GM21825 (cell line): ENCODE measurements around the gene UMAD1.

Source experiments
- ATAC-seq: cut with Tn5 transposase; IDR thresholded peaks from one replicate; pipeline ENCODE4 v1.9.1; 2021; ENCODE audit warnings: mild to moderate bottlenecking, moderate library complexity; ENCODE audit not compliant: unreplicated experiment

The UMAD1 gene

DNA sequence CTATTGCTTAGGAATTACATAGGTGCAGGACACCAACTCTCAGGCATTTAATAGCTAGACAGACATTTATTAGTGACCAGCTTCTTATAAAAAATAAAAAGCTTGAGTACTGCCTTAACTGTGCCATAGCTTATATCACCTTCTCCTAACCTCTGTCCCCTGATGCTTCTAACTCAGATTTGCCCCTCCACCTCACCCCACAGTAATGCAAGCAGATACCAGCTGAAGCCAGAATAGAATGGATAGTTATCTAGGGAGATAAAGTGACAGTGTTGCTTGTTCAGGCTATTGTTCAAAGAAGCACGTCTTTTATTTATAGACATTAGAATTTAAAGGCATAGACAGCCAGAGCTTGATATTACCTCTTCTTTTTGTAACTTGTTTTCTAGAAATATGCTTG lies 228.5 kb downstream of the UMAD1 start:
- no peak for ATAC-seq

DNA sequence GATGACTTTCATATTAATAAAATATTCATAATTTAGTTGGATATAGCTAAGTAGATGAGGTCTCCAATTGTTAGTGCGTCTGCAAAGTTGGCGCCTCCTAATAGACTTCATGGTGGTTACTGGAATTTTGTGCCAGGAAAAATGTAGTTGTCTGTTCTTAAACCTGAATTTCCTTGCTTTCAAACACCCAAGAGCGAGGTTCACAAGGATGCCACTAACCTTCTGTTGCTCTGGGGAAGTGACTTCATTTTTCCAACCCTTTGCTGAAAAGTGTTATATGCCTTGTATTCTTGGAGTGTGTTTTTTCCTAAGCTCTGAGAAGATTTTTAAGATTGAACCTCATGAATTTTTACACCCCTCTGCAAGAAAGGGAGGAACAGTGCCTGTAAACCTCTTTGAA lies 229.1 kb downstream of the UMAD1 start:
- ATAC-seq = no peak

DNA sequence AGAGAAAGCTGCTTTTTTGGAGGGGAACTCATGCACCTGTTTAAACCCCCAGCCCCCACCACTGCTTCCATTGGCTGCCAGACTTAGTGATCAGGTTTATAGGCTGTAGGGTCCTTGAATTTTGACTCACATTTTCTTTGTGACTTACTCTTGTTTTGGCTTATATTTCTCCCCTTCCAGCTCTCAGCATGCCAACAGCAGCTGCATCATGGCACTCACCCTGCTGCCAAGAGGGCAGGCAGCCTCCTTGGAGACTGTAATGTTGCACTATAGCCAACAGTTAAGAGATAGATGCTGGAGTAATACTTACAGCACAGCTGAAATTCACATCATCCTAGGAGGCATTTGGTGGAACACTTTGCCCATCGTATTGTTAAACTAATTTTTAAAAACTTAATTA lies 230.0 kb downstream of the UMAD1 start:
- no peak for ATAC-seq

DNA sequence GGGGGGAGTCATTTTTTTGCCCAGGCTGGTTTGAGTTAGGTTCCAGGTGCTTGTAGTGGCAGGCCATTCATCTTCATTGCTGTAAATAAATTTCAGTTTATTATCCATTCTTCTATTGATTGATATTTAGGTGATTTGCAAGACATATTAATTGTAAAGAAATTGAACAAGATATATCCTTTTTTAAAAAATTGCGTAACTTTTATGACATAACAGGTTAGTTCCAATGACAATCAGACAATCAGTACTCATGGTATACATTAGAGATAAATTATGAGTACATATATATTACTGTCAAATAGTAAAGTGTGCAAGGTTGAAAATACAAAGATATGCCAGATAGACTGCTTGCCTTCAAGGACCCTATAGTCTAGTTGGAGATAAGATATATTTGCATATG lies 235.9 kb downstream of the UMAD1 start:
- ATAC-seq = no peak

DNA sequence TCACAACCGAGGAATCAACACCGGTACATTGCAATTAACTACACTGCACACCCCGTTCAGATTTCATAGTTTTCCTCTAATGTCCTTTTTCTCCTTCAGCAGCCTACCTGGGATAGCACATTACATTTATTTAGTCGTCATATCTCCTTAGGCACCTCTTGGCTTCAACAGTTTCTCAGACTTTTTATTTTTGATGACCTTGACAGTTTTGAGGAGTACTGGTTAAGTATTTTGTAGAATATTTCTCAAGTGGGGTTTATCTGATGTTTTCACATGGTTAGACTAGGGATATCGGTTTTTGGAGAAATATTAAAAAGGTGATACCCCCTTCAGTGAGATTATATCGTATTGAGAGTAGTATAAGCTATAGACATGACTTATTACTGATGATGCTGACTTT lies 241.0 kb downstream of the UMAD1 start:
- ATAC-seq = no peak

DNA sequence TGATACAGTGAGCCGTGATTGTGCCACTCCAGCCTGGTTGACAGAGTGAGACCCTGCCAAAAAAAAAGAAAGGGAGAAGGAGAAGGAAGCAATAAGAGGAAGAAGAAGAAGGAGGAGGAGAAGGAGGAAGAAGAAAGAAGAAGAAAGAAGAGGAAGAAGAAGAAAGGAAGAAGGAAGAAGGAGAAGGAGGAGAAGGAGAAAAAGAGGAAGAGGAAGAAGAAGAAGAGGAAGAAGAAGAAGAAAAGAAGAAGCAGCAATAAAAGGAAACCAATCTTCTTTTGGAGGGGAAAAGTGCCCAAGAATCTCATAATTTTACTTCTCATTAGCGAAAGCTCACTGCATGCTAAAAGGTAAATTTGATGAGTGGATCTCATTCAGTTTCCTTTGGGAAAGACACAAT lies 242.3 kb downstream of the UMAD1 start:
- no peak for ATAC-seq

DNA sequence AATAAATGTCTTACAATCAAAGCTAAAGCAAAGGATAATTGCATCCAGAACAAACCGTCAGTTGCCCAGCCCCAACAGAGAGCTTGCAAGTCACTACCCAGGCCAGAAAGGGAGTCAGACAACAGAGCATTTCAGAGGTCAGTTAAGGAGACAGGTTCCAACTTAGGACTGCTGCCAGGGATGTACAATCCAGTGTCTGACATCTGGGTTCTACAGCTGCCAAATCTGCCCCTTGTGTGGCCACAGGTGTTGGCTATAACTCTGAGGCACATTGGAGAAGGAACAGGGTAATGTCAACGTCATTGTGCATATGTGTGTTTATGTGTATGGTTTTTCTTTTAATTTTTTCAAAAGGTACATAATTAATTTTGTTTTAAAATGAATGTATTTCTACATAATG lies 242.8 kb downstream of the UMAD1 start:
- no peak for ATAC-seq

DNA sequence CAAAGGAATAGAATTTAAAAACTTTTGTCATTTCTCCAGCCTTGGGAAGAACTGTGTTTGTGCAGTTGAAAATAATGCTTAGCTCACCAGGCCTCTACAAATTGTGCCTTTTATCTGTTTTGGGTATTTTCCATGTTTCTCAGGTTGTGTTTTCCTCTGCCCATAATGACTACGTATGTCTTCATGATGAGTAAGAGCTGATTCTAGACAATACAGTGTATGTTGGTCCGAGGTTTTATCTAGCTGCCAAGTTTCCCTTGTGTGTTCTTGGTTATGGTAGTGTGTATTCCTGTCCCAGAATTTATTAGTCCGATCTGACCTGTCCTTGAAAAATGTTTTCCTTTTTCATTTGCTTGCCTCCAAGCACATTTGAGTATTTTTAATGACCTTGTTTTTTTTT lies 244.3 kb downstream of the UMAD1 start:
- no peak for ATAC-seq

DNA sequence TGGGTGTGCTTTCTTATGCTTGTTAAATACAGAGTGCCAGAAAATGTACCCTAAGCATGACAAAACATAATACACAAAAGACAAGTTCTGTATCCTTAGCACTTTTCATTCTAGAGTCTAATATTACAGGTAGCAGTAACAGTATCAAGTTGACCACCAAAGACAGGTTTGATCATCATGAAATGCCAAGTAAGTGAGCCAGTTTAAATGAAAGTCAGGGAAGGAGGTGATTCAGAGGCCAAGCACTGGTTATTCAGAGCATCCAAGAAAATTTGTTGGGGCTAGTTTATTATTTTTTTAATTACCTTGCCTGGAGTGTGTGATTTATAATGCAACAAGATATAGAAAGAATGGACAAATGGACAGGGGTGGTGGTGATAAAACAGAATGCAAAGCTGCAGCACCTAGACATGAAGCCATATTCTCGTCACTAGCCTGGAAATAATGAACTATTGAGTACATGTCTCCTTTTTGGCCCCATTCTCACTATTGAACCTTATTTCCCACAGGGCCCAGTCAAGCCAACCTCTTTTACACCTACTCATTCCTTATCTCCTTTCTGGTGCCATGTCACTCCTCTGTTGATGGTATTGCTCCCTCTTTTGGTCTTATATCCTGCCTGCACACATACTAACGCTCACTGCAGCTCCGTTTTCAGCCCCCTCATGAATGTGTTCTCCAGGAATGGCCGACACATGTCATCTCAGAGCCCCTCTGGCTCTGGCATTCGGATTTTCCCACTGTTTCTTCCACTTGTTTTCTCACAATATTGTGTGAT lies 249.4 kb downstream of the UMAD1 start:
- ATAC-seq = no peak

DNA sequence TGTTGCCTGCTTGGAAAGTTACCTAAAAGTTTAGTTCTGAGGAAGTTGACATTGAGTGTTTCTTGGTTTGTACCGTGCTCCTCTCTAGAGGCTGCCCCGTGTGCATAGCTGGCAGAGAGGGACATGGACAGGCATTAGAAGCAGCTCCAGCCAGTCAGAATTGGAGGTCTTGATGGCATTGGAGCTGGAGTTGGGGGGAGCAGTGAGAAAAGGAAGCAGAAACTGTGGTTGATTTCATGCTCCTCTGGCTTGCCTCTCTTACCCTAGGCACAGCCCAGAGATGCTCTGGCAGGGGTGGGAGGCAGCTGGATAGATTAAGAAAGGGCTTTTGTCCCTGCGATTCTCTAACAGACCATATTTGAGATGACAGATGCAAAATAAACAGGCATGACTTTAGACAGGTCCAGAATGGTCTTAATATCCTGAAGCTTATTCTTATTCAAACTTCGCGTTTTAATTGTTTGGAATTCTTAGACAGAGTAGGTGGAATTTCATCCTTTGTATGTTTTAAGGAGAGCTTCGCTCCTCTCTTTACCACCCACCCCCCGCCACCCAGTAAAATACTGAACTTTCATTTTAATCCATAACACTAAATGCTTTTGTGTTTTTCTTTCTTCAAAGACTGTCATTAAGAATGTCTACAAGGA lies 254.6 kb downstream of the UMAD1 start:
- no peak for ATAC-seq

DNA sequence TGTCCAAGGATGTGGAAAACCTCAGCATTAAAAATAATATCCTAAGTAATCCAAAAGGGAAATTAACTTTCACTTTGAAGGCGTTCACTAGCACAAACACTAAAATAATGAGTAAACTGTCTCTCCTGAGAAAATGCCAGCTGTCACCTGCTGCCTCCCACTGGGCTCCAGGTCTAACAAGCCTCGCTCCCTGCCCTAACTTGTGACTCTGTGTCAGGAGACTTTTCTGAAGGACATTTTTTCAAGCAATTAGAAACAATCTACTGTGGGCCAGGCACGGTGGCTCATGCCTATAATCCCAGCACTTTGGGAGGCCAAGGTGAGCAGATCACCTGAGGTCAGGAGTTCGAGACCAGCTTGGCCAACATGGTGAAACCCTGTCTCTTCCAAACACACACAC lies 255.2 kb downstream of the UMAD1 start:
- ATAC-seq = no peak

DNA sequence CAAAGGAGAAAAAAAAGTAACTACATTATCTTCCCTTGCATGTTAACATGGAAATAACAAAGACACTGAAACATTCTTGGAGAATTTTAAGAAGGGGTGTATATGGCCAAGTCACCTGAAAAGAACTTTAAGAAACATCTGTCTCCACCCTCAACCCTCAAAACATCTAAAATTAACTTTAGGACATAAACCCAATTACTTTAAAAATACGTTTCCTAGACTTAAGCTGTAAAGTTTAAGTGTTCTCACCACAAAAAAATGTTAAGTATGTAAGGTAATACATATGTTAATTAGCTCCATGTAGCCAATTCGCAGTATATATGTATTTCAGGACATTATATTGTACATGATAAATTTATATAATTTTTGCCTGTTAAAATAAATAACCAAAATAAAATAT lies 257.0 kb downstream of the UMAD1 start:
- no peak for ATAC-seq

DNA sequence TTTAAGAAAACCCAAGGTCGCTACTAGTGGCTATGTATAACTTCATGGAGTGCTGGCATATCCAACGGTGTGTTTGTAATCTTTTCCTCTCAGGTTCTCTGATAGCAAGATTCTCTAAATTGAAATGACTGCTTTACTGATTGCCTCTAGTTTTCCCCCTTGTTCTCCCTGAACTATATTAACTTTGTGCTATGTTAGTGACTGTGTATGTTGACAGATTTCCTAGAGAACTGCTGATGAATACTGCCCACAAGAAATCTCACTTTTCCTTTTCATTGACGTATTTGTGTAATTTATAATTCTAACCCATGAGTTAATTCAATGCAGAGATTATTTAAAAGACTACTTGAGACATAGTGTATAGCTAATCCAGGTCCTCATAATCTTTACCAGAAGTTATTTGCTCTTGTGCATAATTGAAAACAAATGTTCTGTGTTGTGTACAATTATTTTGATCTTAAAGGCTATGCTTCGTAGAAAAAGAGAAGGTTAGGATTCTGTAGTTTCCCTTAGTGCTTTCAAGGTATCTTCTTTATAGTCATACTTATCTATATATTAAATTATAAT lies 257.5 kb downstream of the UMAD1 start:
- no peak for ATAC-seq

DNA sequence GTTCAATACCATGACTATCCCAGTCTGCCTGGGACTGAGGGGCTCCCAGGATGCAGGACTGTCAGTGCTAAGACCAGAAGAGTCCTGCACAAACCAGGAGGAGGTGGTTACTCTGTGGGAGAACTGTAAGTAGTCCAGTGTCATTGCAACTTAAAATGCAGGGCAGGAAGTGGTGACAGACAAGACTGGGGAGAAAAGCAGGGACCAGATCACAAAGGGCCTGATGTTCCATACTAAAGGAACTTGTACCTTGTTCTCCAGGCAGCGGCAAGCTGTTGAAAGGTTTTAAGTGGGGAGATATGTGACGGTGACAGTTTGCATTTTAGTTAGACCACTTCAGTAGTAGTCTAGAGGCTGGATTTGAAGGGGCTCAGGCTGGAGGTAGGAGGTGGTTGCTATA lies 262.3 kb downstream of the UMAD1 start:
- no peak for ATAC-seq

DNA sequence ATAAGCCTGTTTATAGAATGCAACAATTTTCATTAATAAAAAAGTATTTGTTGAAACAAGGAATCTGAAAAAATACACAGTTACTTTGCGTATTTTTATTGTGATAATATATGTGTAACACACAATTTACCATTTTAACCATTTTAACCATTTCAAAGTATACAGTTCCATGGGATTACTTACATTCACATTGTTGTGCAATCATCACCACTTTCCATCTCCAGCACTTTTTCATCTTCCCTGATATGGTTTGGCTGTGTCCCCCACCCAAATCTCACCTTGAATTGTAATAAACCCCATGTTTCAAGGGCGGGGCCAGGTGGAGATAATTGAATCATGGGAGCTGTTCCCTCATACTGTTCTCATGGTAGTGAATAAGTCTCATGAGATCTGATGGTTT lies 266.8 kb downstream of the UMAD1 start:
- ATAC-seq = no peak

GRCh38 chr7:7908622-7909145 lies 268.1 kb downstream of the UMAD1 start:
- no peak for ATAC-seq

- ATAC-seq = no peak
Measured at GRCh38 chr7:7909376-7909775, 268.8 kb downstream of the UMAD1 start.

DNA sequence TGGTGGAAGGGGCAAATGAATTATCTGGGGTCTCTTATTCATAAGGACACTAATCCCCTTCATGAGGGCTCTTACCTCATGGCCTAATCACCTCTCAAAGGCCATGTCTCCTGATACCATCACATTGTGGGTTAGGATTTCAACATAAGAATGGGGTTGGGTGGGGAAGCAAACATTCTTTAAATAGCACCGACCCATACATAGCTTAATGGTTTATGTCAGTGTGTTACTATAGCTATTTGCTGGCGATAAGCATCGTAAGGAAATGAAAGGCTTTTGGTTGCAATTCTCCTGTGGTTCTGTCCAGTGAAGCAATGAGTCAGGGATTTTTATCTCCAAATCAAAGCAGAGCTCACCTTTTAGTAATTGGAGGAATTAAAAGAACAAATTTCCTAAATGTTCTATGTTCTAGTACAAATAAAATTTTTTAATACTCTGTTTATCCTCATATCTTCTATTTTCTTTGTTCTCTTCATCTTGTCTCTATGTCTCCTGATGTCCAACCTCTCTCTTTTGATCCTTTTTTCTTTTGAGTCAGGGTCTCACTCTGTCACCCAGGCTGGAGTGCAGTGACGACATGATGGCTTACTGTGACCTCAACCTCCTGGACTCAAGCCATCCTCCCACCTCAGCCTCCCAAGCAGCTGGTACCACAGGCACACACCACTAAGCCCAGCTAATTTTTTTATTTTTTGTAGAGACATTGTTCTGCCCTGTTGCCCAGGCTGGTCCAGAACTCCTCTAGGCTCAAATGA lies 271.0 kb downstream of the UMAD1 start:
- no peak for ATAC-seq

GRCh38 chr7:7912937-7913336 lies 272.4 kb downstream of the UMAD1 start:
- no peak for ATAC-seq

DNA sequence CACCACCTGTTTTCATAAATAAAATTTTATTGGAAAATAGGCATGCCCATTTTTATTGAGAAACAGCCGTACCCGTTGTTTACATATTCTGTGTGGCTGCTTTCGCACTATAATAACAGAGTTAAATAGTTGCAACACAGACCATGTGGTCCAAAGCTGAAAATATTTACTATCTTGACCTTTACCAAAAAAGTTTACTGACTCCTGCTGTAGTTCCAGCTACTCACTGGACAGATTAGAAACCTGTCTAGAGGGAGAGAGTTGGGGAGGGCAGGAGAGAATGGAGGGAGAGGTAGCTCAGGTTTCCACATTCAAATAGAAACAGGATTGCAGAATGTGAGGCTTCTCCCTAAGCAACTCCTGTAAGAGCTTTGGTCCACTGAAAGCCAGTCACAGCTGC lies 273.0 kb downstream of the UMAD1 start:
- no peak for ATAC-seq

DNA sequence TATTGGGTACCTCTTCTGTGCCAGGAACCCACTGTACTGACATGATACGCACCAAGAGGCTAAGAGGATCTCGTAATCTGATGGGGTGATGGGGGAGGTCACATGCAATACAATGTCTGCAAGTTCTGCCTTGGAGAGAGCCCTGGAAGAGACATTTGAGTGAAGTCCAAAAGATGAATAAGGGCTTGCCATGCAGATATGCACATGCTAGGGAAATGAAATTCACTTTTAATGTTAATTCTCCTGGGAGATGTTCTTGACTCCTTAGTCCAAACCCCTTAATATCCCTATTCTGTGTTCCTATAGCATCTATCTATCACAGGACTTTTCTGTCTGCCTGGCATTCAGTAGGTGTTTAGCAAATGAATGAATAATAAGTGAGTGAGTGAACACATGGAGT lies 274.0 kb downstream of the UMAD1 start:
- ATAC-seq = no peak

DNA sequence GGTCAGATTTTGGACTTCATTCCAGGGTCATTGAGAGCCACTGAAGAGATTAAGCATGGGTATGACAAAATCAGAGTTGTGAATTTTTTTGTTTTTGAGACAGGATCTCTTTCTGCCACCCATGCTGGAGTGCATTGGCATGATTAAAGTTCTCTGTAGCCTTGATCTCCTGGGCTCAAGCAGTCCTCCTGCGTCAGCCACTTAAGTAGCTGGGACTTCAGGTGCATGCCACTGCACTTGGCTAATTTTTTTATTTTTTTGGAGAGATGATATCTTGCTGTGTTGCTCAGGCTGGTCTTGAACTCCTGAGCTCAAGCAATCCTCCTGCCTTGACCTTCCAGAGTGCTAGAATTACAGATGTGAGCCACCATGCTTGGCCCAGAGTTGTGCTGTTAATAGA lies 275.5 kb downstream of the UMAD1 start:
- no peak for ATAC-seq
